T-helper 2 cell treated with Interferon-gamma antibody and Interleukin-4, amounts not matched to agents 5 μg/mL and 100 μg/mL, for 36 hours (primary cell): Measurements from ENCODE around the gene INSM1.
A peak's percentile ranks its signal among the peaks of the same experiment; 100 is the strongest.

Source experiments
- DNase-seq: peaks from one replicate; pipeline ENCODE4 v3.0.0; 2021; ENCODE audit warnings: low spot score
- H3K27ac Mint-ChIP-seq: one replicate; pipeline ENCODE4 v1.8.0; 2021; ENCODE audit warnings: mild to moderate bottlenecking, mixed read lengths
- H3K27me3 Mint-ChIP-seq: one replicate; pipeline ENCODE4 v1.8.0; 2021; ENCODE audit warnings: low read depth, mixed read lengths
- H3K36me3 Mint-ChIP-seq: one replicate; pipeline ENCODE4 v1.8.0; 2021; ENCODE audit warnings: low read depth, mixed read lengths
- H3K4me1 Mint-ChIP-seq: one replicate; pipeline ENCODE4 v1.8.0; 2021; ENCODE audit warnings: low read depth, mixed read lengths
- H3K4me3 Mint-ChIP-seq: one replicate; pipeline ENCODE4 v1.8.0; 2022; ENCODE audit warnings: mild to moderate bottlenecking, moderate library complexity, mixed read lengths
- H3K9me3 Mint-ChIP-seq: one replicate; pipeline ENCODE4 v1.8.0; 2021; ENCODE audit warnings: mixed read lengths

INSM1 gene, protein sequence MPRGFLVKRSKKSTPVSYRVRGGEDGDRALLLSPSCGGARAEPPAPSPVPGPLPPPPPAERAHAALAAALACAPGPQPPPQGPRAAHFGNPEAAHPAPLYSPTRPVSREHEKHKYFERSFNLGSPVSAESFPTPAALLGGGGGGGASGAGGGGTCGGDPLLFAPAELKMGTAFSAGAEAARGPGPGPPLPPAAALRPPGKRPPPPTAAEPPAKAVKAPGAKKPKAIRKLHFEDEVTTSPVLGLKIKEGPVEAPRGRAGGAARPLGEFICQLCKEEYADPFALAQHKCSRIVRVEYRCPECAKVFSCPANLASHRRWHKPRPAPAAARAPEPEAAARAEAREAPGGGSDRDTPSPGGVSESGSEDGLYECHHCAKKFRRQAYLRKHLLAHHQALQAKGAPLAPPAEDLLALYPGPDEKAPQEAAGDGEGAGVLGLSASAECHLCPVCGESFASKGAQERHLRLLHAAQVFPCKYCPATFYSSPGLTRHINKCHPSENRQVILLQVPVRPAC

GRCh38 chr20:20367575-20368417 lies at the start of gene INSM1:
TSS of gene INSM1 (plus strand) at chr20:20368104. CDS start at chr20:20368268, 164 bp downstream.
- Mint-ChIP-seq H3K4me3 (peak within 1 kb of the TSS; percentile 68), H3K9me3 (no peaks in the 10 kb centered on the region), H3K27me3 (peaks cover 65% of the 10 kb centered on the region), H3K4me1 (peaks cover 5% of the 10 kb centered on the region), H3K27ac (no peak within 1 kb of the TSS), H3K36me3 (peaks cover 3% of the 10 kb centered on the region)
- peak; percentile 49 for DNase-seq

DNA sequence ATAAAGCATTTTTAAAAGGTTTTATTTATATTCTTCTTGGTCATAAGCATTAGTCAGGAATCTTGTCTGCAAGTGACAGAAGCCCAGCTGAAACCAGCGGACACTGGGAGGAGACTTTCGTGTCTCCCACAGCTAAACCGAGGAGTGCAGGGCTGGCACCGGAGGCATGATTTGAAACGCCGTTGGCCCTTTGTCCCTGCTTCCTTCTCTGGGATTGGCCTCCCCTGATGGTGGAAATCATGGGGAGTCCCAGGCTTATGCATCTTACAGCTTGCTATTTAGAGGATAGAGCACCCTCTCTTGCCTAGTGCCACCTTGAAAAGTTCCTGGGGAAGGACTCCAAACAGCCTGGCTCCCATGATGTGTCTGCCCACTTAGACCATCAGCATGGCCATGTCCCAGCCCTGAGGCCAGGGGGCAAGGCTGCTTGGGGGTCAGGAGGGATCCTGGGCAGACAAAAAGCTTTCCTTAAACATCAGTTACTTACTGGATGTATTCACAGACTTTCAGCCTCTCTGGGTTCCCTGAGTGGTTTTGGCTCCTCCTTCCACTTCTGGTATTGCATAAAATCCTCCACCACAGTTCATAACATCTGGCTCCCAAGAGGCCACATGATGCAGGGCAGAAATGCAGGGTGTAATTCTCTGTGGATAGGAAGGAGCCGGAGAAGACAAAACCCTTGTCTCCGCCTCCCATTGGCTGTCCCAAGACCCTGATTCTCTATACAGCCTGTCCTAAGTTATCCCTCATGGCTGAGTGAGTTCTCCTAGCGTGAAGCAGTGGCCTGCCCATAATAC lies 49.3 kb upstream of the INSM1 start:
- no peak for DNase-seq
- Mint-ChIP-seq H3K36me3 (no peaks in the 10 kb centered on the region), H3K9me3 (no peaks in the 10 kb centered on the region), H3K27ac (no peak overlapping the region), H3K4me3 (no peak overlapping the region), H3K4me1 (no peaks in the 10 kb centered on the region), H3K27me3 (no peaks in the 10 kb centered on the region)

DNA sequence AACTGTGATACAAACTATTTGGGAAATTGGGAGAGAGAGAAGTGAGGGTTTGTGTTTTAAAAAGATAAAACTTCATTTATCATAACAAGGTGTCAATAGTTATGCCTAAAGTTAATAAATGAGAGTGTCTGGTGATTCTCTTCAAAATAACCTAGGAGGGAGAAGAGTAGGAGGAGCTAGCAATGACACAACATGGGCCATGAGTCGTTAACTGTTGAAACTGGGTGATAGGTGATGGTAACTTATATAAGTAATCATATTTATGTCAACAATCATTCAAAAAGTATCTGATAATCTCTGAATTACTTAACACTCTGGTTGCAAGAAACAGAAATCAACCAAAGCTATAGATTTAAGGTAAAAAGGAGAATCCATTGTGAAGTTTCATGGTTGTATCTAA lies 46.8 kb upstream of the INSM1 start:
- Mint-ChIP-seq H3K4me3 (no peak overlapping the region), H3K27ac (no peak overlapping the region), H3K9me3 (no peaks in the 10 kb centered on the region), H3K27me3 (no peaks in the 10 kb centered on the region), H3K4me1 (no peaks in the 10 kb centered on the region), H3K36me3 (no peaks in the 10 kb centered on the region)
- no peak for DNase-seq

DNA sequence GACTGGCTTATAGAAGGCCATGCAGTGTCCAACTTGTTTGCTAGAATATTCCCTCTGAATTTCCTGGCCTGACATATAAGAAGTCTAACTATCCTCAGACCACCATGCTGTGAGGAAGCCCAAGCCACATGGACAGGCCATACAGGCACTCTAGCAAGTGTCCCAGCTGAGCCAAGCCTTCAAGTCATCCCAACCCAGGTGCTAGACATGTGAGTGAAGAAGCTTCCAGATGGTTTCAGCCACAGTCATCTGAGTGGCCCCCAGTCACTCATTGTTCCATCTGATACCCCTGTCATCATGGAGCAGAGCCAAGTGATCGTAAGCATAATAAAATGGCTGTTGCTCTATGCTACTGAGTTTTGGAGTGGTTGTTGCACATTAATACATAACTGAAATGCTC lies 46.0 kb upstream of the INSM1 start:
- no peaks in the 10 kb centered on the region for H3K27me3 Mint-ChIP-seq
- no peaks in the 10 kb centered on the region for H3K9me3 Mint-ChIP-seq
- no peaks in the 10 kb centered on the region for H3K36me3 Mint-ChIP-seq
- no peak overlapping the region for H3K4me3 Mint-ChIP-seq
- H3K27ac Mint-ChIP-seq = no peak overlapping the region
- no peaks in the 10 kb centered on the region for H3K4me1 Mint-ChIP-seq
- DNase-seq = no peak

- Mint-ChIP-seq H3K4me1 (no peaks in the 10 kb centered on the region), H3K4me3 (no peak overlapping the region), H3K9me3 (no peaks in the 10 kb centered on the region), H3K27ac (no peak overlapping the region), H3K36me3 (no peaks in the 10 kb centered on the region), H3K27me3 (no peaks in the 10 kb centered on the region)
- DNase-seq = no peak
Measured at GRCh38 chr20:20322912-20323311, 45.0 kb upstream of the INSM1 start.

- H3K36me3 Mint-ChIP-seq = no peaks in the 10 kb centered on the region
- no peaks in the 10 kb centered on the region for H3K27me3 Mint-ChIP-seq
Measured at GRCh38 chr20:20327746-20328145, 40.2 kb upstream of the INSM1 start.

GRCh38 chr20:20329564-20329963 lies 38.3 kb upstream of the INSM1 start:
- Mint-ChIP-seq H3K36me3 (no peaks in the 10 kb centered on the region), H3K27ac (no peak overlapping the region), H3K27me3 (peaks cover 4% of the 10 kb centered on the region), H3K4me1 (no peaks in the 10 kb centered on the region), H3K4me3 (no peak overlapping the region), H3K9me3 (no peaks in the 10 kb centered on the region)
- no peak for DNase-seq

More at GRCh38 chr20:20327746-20328145, 40.2 kb upstream of the INSM1 start:
- Mint-ChIP-seq H3K4me3 (no peak overlapping the region), H3K27ac (no peak overlapping the region), H3K4me1 (no peaks in the 10 kb centered on the region), H3K9me3 (no peaks in the 10 kb centered on the region)
- DNase-seq = no peak

DNA sequence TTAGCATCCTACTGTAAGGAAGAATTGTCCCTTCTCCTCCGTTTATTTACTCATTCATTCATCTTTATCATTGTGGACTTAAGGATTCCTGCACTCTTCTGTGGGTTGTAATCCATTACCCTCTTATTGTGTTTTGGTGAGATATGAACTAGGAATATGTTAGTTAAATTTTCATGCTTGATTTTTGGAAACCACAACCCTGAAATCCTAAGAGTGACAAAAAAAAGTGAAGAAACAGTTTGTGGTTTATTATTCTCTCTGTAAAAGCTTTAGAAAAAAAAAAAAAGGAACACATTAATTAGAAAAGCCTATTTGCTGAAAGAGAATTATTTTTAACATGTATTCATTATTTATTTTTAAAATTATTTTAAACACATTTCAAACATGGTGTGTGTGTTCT lies 36.7 kb upstream of the INSM1 start:
- H3K4me1 Mint-ChIP-seq = peaks cover 4% of the 10 kb centered on the region
- no peak for DNase-seq

DNA sequence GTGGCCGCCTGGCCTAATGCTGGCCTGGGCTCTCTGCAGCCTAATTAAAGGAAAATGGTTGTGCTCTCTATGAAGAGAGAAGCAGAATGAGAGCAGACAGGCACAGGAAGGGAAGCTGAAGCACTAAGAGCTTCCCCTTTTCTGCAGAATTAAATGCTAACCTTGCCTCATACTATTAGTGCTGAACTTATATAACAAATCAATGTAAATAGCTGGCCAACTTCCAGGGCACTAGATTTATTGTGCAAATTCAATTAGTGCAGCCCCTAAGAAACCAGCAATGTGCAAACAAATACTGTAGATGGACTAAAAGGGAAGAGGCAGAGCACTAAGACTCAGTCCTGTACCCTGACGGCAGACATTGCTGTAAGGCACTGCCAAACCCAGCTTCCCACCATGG lies 36.1 kb upstream of the INSM1 start:
- DNase-seq = no peak
- H3K9me3 Mint-ChIP-seq = peaks cover 1% of the 10 kb centered on the region
- no peaks in the 10 kb centered on the region for H3K36me3 Mint-ChIP-seq
- H3K4me3 Mint-ChIP-seq = no peak overlapping the region
- H3K27me3 Mint-ChIP-seq = peaks cover 9% of the 10 kb centered on the region
- H3K27ac Mint-ChIP-seq = no peak overlapping the region
- H3K4me1 Mint-ChIP-seq = peaks cover 4% of the 10 kb centered on the region

More for the DNA sequence above, 36.7 kb upstream of the INSM1 start:
- H3K27ac Mint-ChIP-seq = no peak overlapping the region
- no peaks in the 10 kb centered on the region for H3K36me3 Mint-ChIP-seq
- H3K4me3 Mint-ChIP-seq = no peak overlapping the region
- H3K9me3 Mint-ChIP-seq = no peaks in the 10 kb centered on the region
- peaks cover 9% of the 10 kb centered on the region for H3K27me3 Mint-ChIP-seq

DNA sequence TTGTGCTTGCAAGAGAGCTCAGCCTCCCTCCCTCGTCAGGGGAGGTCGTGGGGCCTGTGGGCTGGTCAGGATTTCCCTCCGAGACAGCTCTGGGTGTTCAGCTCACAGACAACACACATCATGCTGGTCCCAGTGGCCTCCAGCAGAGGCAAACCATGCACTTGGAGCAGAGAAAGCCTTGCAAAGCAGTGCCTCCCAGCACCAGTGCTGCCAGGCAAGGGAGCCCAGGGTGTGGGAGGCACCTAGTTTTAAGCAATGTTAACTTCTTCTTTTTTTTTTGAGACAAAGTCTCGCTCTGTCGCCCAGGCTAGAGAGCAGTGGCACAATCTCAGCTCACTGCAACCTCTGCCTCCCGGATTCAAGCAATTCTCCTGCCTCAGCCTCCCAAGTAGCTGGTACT lies 34.0 kb upstream of the INSM1 start:
- Mint-ChIP-seq H3K9me3 (peaks cover 10% of the 10 kb centered on the region), H3K4me3 (no peak overlapping the region), H3K4me1 (peaks cover 4% of the 10 kb centered on the region), H3K36me3 (no peaks in the 10 kb centered on the region), H3K27me3 (peaks cover 9% of the 10 kb centered on the region), H3K27ac (no peak overlapping the region)
- no peak for DNase-seq

DNA sequence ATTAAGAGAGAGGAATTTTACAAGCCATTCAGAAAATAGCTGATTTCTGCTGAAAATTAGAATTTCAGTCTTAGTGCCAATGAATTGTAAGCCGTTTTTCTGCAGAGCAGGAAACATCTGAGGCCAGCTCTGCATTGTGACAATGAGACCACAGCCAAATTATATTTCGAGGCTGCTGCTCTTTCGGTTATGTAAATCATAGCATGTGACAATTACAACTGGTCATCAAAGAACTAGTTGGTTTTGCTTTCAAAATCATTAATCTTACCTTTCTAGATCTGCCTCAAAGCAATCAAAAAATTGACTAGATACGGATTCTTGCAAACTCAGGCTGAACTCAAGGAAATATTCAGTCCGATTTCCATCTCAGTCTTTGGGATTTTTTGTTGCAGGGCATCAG lies 33.4 kb upstream of the INSM1 start:
- Mint-ChIP-seq H3K4me3 (no peak overlapping the region), H3K27ac (no peak overlapping the region), H3K27me3 (peaks cover 9% of the 10 kb centered on the region), H3K9me3 (peaks cover 10% of the 10 kb centered on the region), H3K4me1 (peaks cover 4% of the 10 kb centered on the region), H3K36me3 (no peaks in the 10 kb centered on the region)
- no peak for DNase-seq

DNA sequence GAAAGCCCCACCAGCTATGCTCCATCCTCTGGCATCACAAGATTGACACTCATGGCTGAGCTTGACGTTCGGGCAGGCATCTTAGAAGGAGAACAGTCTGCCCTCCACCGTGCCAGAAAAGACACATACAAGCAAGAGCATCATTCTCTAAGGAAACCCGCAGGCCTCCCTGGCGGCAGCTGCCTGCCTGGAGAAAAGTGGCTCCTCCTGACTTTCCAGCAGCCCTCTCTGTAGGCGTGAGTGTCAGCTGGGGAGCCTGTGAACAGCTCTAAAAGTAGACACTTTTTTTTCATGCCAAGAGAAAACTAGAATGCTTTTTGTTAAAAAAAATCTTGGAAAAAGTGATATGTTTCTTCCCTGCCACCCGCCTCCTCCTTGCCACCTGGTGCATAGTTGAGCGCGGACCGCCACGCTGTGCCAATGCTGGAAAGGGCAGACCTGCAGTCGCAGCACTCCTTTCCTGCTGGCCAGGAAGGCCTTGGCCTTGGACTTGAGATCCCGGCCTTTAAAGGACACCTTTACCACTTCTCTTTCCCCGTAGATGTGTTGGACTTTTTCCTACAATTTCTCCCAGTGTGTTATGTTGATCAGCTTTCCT lies 29.7 kb upstream of the INSM1 start:
- peaks cover 10% of the 10 kb centered on the region for H3K9me3 Mint-ChIP-seq
- H3K27me3 Mint-ChIP-seq = peaks cover 8% of the 10 kb centered on the region
- DNase-seq = no peak
- no peak overlapping the region for H3K4me3 Mint-ChIP-seq
- no peak overlapping the region for H3K27ac Mint-ChIP-seq
- H3K4me1 Mint-ChIP-seq = peaks cover 4% of the 10 kb centered on the region
- H3K36me3 Mint-ChIP-seq = no peaks in the 10 kb centered on the region

DNA sequence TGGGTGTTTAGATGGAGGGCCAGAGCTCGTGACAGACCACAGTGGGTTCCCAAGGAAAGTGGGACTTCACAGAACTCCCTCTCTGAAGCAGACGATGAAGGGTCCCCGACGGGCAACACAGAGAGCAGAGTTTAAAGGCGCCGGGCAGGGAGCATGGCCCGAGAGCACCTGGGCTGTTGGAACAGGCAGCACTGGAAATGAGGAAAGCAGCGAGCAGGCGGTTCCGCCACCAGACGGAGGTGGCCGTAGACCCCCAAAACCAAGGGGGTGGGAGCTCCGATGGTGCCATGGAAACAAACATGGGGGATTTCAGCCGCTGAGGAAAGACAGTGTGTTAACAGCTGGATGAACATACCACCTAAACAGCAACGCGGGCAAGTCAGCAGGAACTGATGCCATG lies 27.5 kb upstream of the INSM1 start:
- peaks cover 10% of the 10 kb centered on the region for H3K9me3 Mint-ChIP-seq
- peaks cover 4% of the 10 kb centered on the region for H3K27me3 Mint-ChIP-seq
- no peaks in the 10 kb centered on the region for H3K36me3 Mint-ChIP-seq
- H3K27ac Mint-ChIP-seq = no peak overlapping the region
- no peak overlapping the region for H3K4me3 Mint-ChIP-seq
- no peaks in the 10 kb centered on the region for H3K4me1 Mint-ChIP-seq
- DNase-seq = no peak
